Bronchial epithelial cell (primary cell): ENCODE measurements around the gene WDR20. TPM values are rescaled to one million over a fixed set of nuclear protein-coding genes. Genes with fewer than 3 reads are reported as not detected.
"Not testable (repeated sequence)": the region's sequence is repeated elsewhere in the genome, so short reads cannot be mapped to it uniquely, and the experiment has no call there.

Source experiments
- DNase-seq: peaks from one replicate; pipeline ENCODE4 v3.0.0-alpha.2; 2010; ENCODE audit warnings: low read depth
- FAIRE-seq: peaks from 2 replicates; lab custom pipeline; 2011; peaks lifted over from hg19 to GRCh38; lab: Jason Lieb, UNC
- H3K27me3 ChIP-seq: 2 replicates; pipeline ENCODE4 v1.5.1; 2011; ENCODE audit warnings: low read length; ENCODE audit not compliant: control insufficient read depth, insufficient read depth
- H3K36me3 ChIP-seq: 2 replicates; pipeline ENCODE4 v1.5.1; 2011; ENCODE audit warnings: low read length; ENCODE audit not compliant: control insufficient read depth, insufficient read depth
- H3K4me3 ChIP-seq: 2 replicates; pipeline ENCODE4 v1.5.1; 2011; ENCODE audit warnings: mild to moderate bottlenecking, low read depth, low read length, control low read depth
- total RNA-seq: library from RNA; depleted of rRNA; stranded (reverse); fragments of >200 nt; gene quantifications from 2 replicates; pipeline ENCODE4 v1.2.1, GENCODE V29; 2014
- TF ChIP-seq, protein P1 (sequence below): IDR thresholded peaks from 2 replicates; pipeline ENCODE4 v1.5.1; 2011; ENCODE audit warnings: mild to moderate bottlenecking, moderate library complexity, low read length, control low read depth, inconsistent platforms; ENCODE audit not compliant: insufficient read depth, severe bottlenecking

WDR20 gene
- total RNA-seq, 1 donor from 2014 or later: 20.0 TPM

DNA sequence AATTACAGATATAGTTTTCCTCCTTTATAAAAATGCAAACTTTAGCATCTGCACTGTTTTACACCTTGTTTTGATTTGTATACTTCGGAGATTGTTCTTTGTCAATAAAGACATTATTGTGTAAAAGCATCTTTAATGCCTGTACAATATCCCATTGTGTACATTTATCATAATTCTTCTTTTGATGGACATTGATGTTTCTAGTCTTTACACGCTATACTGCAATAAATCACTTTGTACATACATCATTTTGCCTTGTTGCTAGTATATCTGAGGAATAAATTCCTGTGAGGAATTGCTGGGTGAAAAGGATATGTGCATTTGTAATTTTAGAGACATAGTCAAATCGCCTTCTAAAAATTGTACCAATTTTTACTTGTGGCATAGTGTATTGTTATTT, 30.4 kb downstream of the WDR20 start:
- no peak for FAIRE-seq
- Histone ChIP-seq H3K27me3 (no peaks in the 10 kb centered on the region), H3K4me3 (no peak overlapping the region), H3K36me3 (no peaks in the 10 kb centered on the region)
- TF ChIP-seq, protein P1, sequence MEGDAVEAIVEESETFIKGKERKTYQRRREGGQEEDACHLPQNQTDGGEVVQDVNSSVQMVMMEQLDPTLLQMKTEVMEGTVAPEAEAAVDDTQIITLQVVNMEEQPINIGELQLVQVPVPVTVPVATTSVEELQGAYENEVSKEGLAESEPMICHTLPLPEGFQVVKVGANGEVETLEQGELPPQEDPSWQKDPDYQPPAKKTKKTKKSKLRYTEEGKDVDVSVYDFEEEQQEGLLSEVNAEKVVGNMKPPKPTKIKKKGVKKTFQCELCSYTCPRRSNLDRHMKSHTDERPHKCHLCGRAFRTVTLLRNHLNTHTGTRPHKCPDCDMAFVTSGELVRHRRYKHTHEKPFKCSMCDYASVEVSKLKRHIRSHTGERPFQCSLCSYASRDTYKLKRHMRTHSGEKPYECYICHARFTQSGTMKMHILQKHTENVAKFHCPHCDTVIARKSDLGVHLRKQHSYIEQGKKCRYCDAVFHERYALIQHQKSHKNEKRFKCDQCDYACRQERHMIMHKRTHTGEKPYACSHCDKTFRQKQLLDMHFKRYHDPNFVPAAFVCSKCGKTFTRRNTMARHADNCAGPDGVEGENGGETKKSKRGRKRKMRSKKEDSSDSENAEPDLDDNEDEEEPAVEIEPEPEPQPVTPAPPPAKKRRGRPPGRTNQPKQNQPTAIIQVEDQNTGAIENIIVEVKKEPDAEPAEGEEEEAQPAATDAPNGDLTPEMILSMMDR: no peak
- no peak for DNase-seq

DNA sequence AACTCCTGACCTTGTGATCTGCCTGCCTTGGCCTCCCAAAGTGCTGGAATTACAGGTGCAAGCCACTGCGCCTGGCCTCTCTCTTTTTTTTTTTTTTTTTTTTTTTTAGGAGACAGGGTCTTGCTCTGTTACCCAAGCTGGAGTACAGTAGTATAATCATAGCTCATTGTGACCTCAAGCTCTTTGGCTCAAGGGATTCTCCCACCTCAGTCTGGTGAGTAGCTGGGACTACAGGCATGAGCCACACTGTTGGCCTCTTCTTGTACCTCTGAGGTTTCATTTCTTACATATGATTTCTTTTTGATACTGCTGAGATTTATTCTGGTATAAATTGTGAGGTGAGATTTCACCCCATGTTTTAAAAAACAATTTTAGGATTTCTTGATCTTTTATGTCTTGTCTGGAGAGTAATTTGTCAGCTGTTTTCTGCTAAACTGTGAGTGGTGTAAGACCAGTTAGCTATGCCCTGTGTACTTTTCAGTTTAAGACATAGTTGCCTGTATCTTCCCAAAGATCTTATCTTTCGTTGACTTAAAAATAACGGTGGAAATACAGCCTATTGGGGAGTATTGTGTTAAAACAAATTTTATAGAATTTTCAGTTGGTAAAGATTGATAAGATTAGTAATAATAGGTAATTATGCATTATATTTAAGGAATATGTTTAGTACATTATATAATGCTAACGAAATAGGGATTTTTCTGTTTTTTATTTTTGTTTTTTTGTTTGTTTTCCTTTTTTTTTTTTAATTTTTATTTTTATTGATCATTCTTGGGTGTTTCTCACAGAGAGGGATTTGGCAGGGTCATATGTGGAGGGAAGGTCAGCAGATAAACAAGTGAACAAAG, 31.7 kb downstream of the WDR20 start:
- H3K4me3 ChIP-seq: no peak overlapping the region
- DNase-seq (no peak), FAIRE-seq (no peak)
- TF ChIP-seq, protein P1: no peak
- H3K36me3 ChIP-seq: no peaks in the 10 kb centered on the region
- no peaks in the 10 kb centered on the region for H3K27me3 ChIP-seq

DNA sequence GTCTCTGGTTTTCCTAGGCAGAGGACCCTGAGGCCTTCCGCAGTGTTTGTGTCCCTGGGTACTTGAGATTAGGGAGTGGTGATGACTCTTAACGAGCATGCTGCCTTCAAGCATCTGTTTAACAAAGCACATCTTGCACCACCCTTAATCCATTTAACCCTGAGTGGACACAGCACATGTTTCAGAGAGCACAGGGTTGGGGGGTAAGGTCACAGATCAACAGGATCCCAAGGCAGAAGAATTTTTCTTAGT, 32.2 kb downstream of the WDR20 start:
- not testable (repeated sequence) for H3K36me3 ChIP-seq, DNase-seq, H3K4me3 ChIP-seq, FAIRE-seq, H3K27me3 ChIP-seq

DNA sequence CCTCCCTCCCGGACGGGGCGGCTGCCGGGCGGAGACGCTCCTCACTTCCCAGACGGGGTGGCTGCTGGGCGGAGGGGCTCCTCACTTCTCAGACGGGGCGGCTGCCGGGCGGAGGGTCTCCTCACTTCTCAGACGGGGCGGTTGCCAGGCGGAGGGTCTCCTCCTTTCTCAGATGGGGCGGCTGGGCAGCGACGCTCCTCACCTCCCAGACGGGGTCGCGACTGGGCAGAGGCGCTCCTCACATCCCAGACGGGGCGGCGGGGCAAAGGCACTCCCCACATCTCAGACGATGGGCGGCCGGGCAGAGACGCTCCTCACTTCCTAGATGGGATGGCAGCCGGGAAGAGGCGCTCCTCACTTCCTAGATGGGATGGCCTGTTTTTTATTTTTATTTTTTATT, 33.0 kb downstream of the WDR20 start:
- H3K27me3 ChIP-seq, H3K36me3 ChIP-seq, H3K4me3 ChIP-seq, DNase-seq, FAIRE-seq: not testable (repeated sequence)

DNA sequence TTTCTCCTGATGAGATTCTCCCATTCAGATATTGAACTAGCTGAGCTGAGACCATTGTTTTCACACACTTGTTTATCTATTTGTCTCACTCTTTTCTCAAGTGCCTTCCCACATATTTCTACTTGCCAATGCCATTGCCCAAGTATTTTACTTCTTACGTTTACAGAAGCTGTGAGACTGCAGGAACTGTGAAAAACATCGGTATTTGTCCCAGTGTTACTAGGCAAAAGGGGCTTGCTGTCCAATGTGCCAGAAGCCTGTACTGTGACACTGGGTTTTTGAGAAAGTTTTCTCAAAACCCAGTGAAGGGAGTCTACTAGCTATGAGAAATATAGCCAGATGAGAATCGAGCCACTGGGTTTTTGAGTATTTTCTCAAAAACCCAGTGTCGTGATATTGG, 37.5 kb downstream of the WDR20 start:
- no peaks in the 10 kb centered on the region for H3K36me3 ChIP-seq
- FAIRE-seq: no peak

DNA sequence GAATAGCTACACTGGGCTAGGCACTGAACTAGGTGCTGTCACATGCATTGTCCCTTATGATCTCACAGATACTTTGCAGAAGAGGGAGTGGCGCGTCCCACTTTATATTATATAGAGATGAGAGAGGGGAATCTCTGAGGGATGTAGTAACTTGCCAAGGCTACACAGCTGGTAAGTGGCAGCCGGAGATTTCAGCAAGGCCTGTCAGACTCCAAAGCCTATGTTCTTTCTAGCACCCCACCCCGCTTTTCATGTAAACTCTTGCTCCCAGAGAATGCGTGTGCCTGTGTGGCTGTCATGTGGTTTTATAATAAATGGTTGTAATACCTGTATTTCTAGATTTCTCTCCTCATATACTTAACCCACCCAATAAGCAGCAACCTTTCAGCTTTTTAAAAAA, 39.1 kb downstream of the WDR20 start:
- TF ChIP-seq, protein P1: no peak
- Histone ChIP-seq H3K36me3 (no peaks in the 10 kb centered on the region), H3K4me3 (no peak overlapping the region), H3K27me3 (no peaks in the 10 kb centered on the region)
- no peak for DNase-seq
- no peak for FAIRE-seq

More for the DNA sequence above, 37.5 kb downstream of the WDR20 start:
- DNase-seq: no peak
- Histone ChIP-seq H3K4me3 (no peak overlapping the region), H3K27me3 (no peaks in the 10 kb centered on the region)
- TF ChIP-seq, protein P1: no peak
